Nephron (organoid): ENCODE measurements around the gene STOML2.

Experiments
- H3K27ac Mint-ChIP-seq, 3 experiments: 2 replicates each; pipeline ENCODE4 v1.8.0; 2020; ENCODE audit warnings: mixed read lengths in 3 of 3, mild to moderate bottlenecking in 2 of 3, moderate library complexity in 1 of 3
- H3K27me3 Mint-ChIP-seq: 2 replicates; pipeline ENCODE4 v1.8.0; 2021; ENCODE audit warnings: low read depth, mild to moderate bottlenecking, moderate library complexity, mixed read lengths
- H3K36me3 Mint-ChIP-seq: 2 replicates; pipeline ENCODE4 v1.8.0; 2020; ENCODE audit warnings: low read depth, mixed read lengths
- H3K4me1 Mint-ChIP-seq: 2 replicates; pipeline ENCODE4 v1.8.0; 2020; ENCODE audit warnings: mixed read lengths
- H3K4me3 Mint-ChIP-seq, 3 experiments: 2 replicates each; pipeline ENCODE4 v1.8.0; 2020; ENCODE audit warnings: mild to moderate bottlenecking in 3 of 3, mixed read lengths in 3 of 3, moderate library complexity in 2 of 3
- H3K9me3 Mint-ChIP-seq: 2 replicates; pipeline ENCODE4 v1.8.0; 2020; ENCODE audit warnings: mixed read lengths
- TF ChIP-seq, protein P1 (sequence below), 3 experiments: fragments of 200-600 bp; sonication (generic); IDR thresholded peaks; one replicate each; pipeline ENCODE4 v1.5.0; 2021; ENCODE audit warnings: antibody characterized with exemption in 3 of 3; ENCODE audit not compliant: unreplicated experiment in 3 of 3

The STOML2 gene

DNA sequence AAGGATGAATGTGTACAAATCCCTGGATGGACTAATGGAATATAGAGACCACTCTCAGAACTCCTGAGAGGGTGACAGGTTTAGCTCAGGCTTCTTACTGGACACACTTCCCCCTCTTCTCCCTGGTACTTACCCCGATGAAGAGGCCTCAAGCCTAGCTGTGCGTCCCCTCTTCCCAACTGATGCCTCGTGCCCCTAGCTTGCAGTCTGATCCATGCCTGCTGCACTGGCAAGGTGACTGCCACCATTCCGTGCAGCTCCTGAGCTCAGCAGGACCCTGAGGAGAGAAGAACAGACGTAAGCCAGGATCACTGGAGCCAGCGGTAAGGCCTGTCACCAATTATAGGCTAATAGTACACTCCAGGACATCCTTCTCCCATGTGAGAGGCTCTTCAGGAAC lies 5.5 kb upstream of the STOML2 start:
- no peaks in the 10 kb centered on the region for H3K9me3 Mint-ChIP-seq
- H3K36me3 Mint-ChIP-seq = peaks cover 23% of the 10 kb centered on the region
- no peaks in the 10 kb centered on the region for H3K27me3 Mint-ChIP-seq
- peaks cover 33% of the 10 kb centered on the region for H3K4me1 Mint-ChIP-seq
- H3K4me3 Mint-ChIP-seq = peak overlapping the region; percentile 55 to 90 (median 90)
- H3K27ac Mint-ChIP-seq = no peak overlapping the region
- TF ChIP-seq, protein P1, sequence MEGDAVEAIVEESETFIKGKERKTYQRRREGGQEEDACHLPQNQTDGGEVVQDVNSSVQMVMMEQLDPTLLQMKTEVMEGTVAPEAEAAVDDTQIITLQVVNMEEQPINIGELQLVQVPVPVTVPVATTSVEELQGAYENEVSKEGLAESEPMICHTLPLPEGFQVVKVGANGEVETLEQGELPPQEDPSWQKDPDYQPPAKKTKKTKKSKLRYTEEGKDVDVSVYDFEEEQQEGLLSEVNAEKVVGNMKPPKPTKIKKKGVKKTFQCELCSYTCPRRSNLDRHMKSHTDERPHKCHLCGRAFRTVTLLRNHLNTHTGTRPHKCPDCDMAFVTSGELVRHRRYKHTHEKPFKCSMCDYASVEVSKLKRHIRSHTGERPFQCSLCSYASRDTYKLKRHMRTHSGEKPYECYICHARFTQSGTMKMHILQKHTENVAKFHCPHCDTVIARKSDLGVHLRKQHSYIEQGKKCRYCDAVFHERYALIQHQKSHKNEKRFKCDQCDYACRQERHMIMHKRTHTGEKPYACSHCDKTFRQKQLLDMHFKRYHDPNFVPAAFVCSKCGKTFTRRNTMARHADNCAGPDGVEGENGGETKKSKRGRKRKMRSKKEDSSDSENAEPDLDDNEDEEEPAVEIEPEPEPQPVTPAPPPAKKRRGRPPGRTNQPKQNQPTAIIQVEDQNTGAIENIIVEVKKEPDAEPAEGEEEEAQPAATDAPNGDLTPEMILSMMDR (IDR thresholded peaks at IDR 0.05; ENCODE audit: unreplicated experiment in 3 of 3) = no peak

DNA sequence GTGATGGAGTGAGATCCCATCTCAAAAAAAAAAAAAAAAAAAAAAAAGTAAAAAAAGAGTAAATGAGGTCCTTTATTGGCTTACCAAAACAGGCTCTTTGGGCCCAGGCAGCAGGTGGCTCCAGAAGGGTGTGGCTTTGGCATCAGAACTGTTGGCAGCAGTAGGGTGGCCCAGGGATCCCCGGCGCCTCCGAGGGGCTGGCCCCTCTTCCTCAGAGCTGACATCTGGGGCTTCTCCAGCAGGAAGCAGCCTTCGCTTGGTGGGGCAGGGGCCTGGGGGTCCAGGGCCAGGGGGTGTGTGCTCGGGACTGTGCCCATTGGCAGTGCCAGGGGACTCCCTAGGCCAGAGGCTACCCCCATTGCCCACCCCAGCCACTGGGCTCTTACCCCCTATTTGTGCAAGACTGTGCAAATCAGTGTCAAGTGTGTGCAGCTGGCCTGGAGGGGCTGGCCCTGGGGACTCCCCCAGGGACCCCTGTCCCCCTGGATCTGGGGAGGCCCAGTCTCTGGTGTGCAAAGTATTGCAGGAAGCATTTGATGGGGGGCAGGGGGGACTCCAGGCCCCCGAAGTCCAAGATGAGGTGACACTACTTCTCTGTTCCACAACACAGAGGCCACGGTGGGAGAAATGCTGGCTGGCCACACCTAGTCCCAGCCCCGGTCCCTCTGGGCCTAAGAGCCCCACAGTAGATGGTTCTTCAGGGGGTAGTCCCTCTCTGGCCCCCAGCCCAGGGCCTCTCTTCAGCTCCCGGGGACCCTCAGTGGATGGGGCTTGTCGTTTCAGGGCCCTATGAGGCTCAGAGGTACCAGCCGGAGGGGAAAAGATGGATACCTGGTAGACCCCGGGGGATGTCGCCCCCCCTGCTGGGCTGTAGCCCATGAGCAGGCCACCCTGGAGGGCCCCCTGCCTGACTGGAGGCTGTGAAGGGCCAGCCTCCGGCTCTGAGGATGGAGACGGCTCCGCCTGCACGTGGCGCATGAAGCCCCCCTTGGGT lies 4.7 kb upstream of the STOML2 start:
- TF ChIP-seq, protein P1 (IDR thresholded peaks at IDR 0.05; ENCODE audit: unreplicated experiment in 3 of 3) = no peak
- Mint-ChIP-seq H3K9me3 (no peaks in the 10 kb centered on the region), H3K27me3 (no peaks in the 10 kb centered on the region), H3K4me3 (no peak overlapping the region), H3K27ac (no peak overlapping the region), H3K4me1 (peaks cover 40% of the 10 kb centered on the region), H3K36me3 (peaks cover 27% of the 10 kb centered on the region)

DNA sequence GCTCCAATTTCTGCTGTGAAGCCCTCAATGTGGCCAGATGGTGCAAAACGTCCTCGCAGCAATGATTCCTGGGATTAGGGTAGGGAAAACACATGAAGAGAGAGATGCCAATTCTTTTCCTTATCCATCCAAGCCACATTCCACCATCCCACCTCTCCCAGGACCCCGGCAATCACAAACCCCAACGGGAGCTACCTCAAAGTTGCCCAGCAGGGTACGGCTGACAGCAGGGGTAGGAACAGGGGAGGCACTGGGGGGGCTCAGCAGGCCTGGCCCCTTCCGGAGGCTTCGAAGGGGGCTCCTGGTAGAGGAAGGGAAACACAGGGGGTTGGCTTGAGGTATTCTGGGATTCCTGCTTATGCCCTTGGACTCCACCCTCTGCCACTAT lies 3.4 kb upstream of the STOML2 start:
- no peak overlapping the region for H3K4me3 Mint-ChIP-seq
- no peak overlapping the region for H3K27ac Mint-ChIP-seq
- H3K9me3 Mint-ChIP-seq = no peaks in the 10 kb centered on the region
- TF ChIP-seq, protein P1 (IDR thresholded peaks at IDR 0.05; ENCODE audit: unreplicated experiment in 3 of 3) = no peak
- H3K27me3 Mint-ChIP-seq = no peaks in the 10 kb centered on the region
- peaks cover 38% of the 10 kb centered on the region for H3K4me1 Mint-ChIP-seq
- peaks cover 27% of the 10 kb centered on the region for H3K36me3 Mint-ChIP-seq

DNA sequence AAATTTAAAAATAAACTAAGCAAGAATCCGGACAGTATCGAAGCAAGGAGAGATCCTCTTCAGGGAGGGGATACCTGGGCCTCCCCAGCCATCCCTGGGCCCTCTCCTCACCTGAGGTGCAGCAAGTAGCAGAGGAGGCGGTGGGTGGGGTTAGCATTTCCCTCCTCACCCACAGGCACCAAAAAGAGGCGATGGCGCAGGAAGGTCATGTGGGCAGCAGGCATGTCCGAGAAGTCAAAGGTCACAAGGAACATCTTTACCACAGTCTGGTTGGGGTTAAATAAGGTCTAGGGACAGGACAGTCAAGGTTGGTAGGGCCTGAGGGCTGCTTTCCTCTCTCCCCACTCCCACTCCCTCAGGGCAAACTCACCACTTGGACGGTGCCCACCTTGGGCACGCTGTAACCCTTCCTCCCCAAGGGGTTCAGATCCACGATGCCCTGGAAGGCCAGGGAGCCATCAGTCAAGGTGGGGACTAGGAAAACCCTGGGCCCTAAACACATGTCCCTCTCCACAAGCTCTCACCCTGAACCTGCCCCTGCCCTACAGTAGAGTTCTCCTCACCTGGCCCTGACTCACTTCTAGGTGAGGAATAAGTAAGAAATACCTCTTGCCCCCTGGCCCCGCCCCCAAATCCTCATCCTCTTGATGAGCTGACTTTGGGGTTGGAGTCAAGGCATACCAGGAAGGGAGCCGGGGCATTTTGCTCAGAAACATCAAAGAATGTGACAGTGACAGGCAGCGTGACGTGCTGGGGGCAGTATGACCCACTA lies 2.8 kb upstream of the STOML2 start:
- H3K36me3 Mint-ChIP-seq = peaks cover 33% of the 10 kb centered on the region
- no peaks in the 10 kb centered on the region for H3K9me3 Mint-ChIP-seq
- TF ChIP-seq, protein P1 (IDR thresholded peaks at IDR 0.05; ENCODE audit: unreplicated experiment in 3 of 3) = no peak
- no peak overlapping the region for H3K27ac Mint-ChIP-seq
- H3K4me1 Mint-ChIP-seq = peaks cover 35% of the 10 kb centered on the region
- H3K4me3 Mint-ChIP-seq = peak overlapping the region in 2 of 3 experiments; percentile 26 to 40
- H3K27me3 Mint-ChIP-seq = no peaks in the 10 kb centered on the region

DNA sequence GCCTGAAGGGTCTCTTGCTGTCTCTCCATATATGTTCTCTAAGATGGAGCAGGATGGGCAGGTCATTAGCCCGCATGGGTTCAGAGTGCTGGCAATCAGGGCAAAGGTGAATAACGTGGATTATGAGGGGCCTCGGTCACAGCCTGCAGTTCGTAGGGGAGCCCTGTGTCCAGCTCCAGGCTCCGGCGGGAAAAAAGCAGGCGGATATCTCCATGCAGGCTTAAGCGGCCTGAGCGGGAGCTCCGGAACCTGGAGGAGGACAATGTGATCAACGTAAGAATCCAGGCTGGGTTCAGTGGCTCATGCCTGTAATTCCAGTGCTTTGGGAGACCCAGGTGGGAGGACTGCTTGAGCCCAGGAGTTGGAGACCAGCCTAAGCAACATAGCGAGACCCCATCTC lies 2.2 kb upstream of the STOML2 start:
- TF ChIP-seq, protein P1 (IDR thresholded peaks at IDR 0.05; ENCODE audit: unreplicated experiment in 3 of 3) = no peak
- Mint-ChIP-seq H3K36me3 (peaks cover 38% of the 10 kb centered on the region), H3K4me3 (peak overlapping the region; percentile 25 to 44 (median 31)), H3K4me1 (peaks cover 32% of the 10 kb centered on the region), H3K27me3 (no peaks in the 10 kb centered on the region), H3K9me3 (no peaks in the 10 kb centered on the region), H3K27ac (no peak overlapping the region)
